Measurements from ENCODE around the gene ZNF445.

GRCh38 chr3:44469914-44470313, 7.6 kb downstream of the ZNF445 start:
- TF ChIP-seq POLR2A (IDR thresholded peaks at IDR 0.05) (no peak), CTCF (IDR thresholded peaks at IDR 0.05) (no peak)

All from thyroid gland (tissue), 4 donors.